ENCODE data around the gene DNMBP.
"Not testable (repeated sequence)": the region's sequence is repeated elsewhere in the genome, so short reads cannot be mapped to it uniquely, and the experiment has no call there.

Gene DNMBP

DNA sequence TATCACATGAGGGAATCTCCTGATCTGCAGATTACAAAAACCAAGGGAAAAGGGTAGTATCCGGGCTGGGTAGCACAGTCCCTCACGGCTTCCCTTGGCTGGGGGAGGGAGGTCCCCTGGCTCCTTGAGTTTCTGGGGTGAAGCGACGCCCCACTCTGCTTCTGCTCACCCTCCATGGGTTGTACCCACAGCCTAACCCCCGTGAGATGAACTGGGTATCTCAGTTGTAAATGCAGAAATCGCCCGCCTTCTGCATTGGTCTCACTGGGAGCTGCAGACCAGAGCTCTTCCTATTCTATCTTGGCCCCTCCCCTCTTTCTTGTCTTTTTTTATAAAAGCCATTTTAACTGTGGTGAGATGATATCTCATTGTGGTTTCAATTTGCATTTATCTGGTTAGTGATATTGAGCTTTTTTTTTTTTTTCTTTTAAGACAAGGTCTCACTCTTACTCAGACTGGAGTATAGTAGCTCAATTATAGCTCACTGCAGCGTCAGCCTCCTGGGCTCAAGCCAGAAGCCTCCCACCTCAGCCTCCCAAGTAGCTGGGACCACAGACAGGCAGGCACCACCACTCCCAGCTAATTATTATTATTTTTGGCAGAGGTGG is 139.5 kb downstream of the DNMBP start:
- no peak overlapping the region for H3K4me3 ChIP-seq (ENCODE audit: low read depth, low read length)

DNA sequence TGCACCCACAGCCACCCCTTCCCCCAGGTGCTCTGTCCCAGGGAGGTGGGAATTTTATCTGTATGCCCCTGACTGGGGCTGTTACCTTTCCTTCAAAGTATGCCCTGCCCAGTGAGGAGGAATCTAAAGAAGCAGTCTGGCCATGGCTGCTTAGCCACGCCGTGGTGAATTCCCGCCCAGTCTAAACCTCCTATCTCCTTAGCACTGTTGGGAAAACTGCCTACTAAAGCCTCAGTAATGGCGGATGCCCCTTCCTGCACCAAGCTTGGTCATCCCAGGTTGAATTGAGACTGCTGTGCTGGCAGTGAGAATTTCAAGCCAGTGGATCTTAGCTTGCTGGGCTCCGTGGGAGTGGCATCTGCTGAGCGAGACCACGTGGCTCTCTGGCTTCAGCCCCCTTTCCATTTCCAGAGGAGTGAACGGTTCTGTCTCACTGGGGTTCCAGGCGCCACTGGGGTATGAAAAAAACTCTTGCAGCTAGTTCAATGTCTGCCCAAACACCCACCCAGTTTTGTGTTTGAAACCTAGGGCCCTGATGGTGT is 140.1 kb downstream of the DNMBP start:
- H3K4me3 ChIP-seq (ENCODE audit: low read depth, low read length) = no peak overlapping the region

DNA sequence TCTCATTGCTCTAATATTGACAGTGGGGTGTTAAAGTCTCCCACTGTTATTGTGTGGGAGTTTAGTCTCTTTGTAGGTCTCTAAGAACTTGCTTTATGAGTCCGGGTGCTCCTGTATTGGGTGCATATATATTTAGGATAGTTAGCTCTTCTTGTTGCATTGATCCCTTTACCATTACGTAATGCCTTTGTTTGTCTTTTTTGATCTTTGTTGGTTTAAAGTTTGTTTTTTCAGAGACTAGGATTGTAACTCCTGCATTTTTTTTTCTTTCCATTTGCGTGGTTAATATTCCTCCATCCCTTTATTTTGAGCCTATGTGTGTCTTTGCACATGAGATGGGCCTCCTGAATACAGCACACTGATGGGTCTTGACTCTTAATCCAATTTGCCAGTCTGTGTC is 142.5 kb downstream of the DNMBP start:
- not testable (repeated sequence) for H3K4me3 ChIP-seq (ENCODE audit: low read depth, low read length)

DNA sequence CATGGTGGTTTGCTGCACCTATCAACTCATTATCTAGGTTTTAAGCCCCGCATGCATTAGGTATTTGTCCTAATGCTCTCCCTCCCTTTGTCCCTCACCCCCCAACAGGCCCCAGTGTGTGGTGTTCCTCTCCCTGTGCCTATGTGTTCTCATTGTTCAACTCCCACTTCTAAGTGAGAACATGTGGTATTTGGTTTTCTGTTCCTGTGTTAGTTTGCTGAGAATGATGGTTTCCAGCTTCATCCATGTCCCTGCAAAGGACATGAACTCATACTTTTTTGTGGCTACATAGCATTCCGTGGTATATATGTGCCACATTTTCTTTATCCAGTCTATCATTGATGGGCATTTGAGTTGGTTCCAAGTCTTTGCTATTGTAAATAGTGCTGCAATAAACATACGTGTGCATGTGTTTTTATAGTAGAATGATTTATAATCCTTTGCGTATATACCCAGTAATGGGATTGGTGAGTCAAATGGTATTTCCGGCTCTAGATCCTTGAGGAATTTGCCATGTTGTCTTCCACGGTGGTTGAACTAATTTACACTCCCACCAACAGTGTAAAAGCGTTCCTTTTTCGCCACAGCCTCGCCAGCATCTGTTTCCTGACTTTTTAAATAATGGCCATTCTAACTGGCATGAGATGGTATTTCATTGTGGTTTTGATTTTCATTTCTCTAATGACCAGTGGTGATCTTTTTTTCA is 146.1 kb downstream of the DNMBP start:
- H3K4me3 ChIP-seq (ENCODE audit: low read depth, low read length) = not testable (repeated sequence)

DNA sequence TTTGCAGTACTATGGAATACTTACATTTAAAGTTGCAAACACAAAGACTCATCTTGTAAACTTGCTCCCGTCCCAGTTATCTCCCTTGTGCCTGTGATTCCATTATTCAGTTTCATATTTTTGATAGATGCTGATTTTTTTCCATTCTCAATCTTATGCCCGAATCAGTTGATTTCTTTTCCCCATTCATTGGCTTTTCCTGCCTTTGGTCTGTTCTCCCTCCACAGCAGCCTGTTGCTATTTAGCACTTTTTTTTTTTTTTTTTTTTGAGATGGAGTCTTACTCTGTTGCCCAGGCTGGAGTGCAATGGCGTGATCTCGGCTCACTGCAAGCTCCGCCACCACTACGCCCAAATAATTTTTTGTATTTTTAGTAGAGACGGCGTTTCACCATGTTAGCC is 149.3 kb downstream of the DNMBP start:
- H3K4me3 ChIP-seq (ENCODE audit: low read depth, low read length) = no peak overlapping the region

DNA sequence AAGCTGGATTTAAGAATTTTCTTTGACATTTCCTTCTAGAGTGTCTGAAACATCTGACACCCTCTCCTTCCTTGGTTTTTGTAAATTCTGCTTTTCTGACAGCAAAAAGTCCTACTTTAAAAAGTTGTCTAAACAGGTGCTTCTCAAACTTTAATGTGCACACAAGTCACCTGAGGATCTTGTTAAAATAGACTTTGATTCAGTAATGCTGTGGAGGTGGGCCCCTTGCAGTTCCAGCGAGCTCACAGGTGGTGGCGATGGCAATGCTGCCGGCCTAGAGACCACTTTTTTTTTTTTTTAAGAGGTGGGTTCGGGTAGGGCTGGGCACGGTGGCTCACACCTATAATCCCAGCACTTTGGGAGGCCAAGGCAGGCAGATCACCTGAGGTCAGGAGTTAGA is 150.2 kb downstream of the DNMBP start:
- no peak overlapping the region for H3K4me3 ChIP-seq (ENCODE audit: low read depth, low read length)

DNA sequence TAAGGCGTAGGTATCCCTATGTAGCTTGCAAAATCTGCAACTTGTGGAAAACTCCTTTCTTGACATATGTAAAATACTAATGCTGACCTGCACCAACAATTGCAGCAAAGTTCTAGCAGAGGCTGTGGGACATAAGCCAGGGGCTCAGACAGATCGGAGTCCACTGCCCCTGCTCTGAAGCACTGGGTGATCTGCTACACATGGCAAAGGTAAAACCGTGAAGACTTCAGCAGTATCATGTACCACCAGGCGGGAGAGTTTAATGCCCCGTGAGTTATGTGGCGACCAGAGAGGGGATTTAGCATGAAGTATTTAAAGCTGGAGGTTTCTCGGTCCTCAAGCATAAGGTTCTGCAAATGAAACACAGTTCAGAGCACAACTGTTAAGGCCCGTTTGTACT is 150.9 kb downstream of the DNMBP start:
- no peak overlapping the region for H3K4me3 ChIP-seq (ENCODE audit: low read depth, low read length)

DNA sequence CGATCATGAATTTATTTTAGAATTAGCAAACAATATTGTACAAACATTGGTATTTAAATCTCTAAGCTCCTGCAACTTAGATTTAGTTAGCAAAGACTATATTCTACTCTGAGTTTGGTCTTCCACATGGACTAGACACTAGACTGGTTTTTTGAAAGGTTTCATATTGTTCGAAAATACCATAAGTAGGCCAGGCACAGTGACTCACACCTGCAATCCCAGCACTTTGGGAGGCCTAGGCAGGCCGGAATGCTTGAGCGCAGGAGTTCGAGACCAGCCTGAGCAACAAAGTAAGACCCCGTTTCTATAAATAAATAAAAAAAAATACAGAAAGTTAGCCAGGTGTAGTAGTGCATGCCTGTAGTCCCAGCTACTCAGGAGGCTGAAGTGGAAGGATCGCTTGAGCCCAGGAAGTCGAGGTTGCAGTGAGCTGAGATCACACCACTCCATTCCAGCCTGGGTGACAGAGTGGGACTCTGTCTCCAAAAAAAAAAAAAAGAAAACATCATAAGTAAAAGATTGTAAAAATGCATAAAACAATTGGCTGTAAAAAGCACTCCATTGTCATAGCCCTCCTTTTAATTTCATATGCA is 154.2 kb downstream of the DNMBP start:
- H3K4me3 ChIP-seq (ENCODE audit: low read depth, low read length) = no peak overlapping the region

DNA sequence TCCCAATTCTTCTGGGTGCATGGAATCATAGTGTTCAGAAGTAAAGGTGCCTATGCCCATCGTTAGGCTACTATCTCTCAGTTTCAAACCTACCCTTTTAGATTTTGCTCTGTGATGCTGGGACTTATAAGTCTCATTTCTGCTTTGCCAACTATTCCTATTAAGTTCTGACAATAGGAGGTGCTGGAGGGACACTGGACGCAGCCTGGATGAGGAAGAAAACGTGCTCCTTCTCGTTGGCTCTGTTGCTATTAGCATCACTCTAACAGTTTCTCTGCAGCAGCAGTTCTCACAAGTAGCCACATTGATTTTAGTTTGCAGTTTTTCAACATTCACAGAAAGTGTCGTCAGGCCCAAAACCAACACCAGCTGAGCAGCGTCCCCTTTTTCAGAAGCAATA is 154.9 kb downstream of the DNMBP start:
- no peak overlapping the region for H3K4me3 ChIP-seq (ENCODE audit: low read depth, low read length)

DNA sequence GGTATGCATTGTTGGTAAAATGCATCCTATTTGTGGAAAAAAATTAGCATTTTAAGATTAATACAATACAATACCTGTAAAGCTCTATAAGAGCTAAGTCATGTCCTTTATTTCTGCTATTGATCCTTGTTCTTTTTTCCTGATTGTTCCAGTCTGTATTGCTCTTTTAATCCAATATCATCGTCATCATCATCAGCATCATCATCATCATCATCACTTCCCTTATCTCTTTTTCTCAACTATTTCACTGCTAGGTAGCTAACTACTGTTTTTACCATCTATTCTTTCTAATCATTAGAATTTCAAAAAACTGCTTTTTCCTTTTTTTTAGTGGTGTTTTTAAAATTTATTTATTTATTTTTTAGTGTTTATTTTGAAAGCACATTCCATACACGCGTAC is 156.1 kb downstream of the DNMBP start:
- no peak overlapping the region for H3K4me3 ChIP-seq (ENCODE audit: low read depth, low read length)

DNA sequence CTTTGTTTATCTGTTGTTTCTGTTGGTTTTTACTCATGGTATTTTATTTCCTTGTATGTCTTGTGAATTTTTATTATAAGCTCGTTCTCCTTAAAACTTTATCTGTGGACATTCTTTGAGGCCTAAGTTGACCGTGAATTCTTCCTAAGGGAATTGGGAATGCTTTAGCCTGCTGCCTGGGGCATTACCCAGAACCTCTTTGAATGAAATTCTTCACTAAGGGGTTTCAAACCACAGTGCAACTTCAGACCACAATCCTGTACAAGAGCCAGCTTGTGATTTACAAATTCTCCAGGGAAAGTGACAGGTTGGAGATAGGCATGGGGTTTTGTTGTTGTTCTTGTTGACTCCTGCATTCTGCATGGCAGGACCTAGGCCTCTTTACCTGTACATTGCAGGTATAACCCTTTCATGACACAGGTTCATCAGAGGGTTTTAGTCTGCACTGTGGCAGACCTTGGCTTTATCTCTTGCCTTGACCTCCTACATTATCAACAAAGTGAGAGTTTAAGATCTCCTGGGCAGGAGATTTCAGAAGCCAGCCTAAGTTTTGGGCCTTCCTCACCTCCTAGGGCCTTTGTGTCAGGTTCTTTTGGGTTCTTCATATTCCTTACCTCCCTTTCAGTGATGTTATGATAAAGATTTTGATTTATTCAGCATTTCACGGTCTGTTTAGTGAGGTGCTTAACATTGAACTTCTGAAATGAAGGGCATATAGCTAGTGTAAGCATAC is 157.1 kb downstream of the DNMBP start:
- no peak overlapping the region for H3K4me3 ChIP-seq (ENCODE audit: low read depth, low read length)

DNA sequence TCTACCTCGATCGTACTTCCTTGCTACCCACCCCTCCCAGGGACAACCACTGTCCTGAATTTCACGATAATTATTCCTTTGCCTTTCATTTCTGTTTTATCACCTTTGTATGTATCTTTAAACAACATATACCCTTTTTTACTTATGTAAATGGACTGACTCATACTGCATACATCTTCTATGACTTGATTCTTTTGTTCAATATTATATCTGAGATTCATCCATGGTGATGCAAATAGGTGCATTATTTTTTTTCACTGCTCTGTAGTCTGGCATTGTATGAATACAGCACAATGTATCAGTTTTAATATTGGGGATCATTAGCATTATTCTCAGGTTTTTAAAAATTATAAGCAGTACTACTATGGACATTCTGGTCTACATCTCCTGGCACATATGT is 157.9 kb downstream of the DNMBP start:
- no peak overlapping the region for H3K4me3 ChIP-seq (ENCODE audit: low read depth, low read length)

DNA sequence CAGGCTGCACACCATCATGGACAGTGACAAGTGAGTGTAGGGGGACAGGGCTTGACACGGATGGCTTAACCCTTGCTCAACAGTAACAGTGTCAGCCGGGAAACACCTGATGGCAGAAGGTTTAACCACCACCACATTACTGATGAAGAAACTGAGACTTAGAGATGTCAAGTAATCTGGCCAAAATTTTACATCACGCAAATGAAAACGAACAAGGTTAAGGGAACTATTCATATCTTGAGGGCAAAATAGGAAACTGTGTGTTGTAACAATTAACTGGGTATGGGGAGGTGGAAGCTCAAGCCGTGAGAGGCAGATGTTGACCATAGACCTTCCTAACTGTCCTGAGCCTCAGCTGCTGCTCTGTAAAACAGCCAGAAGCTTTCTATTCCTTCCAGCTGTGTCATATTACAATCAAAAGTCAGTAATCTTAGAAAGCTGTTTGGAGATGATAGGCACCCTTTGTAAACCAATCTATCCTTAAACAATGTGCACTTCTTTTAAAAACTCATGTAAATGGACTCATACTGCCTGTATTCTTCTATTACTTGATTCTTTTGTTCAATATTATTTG is 158.9 kb downstream of the DNMBP start:
- no peak overlapping the region for H3K4me3 ChIP-seq (ENCODE audit: low read depth, low read length)

DNA sequence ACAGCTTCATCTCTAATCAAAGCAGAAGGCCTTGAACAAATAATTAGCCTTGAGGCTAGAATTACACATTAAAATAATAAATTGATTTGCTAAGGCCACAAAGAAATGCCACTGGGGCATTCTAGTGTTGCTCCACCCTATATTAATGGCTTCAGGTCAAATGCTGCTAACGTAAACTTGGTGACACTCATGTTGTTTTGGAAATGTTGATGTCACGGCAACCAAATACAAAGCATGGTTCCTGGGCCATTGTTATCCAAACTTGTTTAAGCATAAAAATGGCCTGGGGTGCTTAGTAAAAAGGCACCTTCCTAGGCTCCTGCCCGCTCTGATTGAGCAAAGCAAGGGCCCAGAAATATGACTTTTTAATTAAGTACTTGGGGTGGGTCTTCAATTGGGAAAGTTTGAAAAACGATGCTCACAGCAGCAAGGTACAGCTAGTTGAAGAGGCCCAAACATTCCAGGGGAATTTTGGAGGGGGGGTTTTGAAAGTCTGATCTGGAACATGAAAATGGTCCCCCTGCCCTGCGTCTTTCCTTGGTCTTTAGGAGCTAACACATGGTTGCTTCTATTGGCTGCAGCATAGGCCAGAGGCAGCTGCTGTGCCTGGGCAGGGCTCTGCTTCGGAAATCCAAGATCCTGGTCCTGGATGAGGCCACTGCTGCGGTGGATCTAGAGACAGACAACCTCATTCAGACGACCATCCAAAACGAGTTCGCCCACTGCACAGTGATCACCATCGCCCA is 159.6 kb downstream of the DNMBP start:
- no peak overlapping the region for H3K4me3 ChIP-seq (ENCODE audit: low read depth, low read length)

DNA sequence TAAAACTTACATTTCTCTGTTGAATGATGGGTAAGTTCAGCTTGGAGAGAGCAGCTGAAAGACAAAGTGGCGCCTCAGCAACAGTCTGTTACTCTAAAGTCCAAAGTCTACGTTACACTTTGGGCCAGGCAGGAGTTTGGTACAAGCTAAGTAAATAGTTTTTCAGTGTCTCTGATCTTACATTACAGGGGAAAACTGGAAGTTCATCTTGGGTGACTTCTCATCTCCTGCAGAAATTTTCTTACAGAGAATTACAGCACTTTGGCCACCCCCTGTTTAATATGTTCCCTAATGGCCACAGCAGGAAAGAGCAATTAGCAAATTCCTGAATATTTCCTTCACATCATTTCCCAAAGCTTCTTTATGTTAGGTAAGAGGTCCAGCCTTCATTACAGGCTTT is 160.2 kb downstream of the DNMBP start:
- H3K4me3 ChIP-seq (ENCODE audit: low read depth, low read length) = no peak overlapping the region

DNA sequence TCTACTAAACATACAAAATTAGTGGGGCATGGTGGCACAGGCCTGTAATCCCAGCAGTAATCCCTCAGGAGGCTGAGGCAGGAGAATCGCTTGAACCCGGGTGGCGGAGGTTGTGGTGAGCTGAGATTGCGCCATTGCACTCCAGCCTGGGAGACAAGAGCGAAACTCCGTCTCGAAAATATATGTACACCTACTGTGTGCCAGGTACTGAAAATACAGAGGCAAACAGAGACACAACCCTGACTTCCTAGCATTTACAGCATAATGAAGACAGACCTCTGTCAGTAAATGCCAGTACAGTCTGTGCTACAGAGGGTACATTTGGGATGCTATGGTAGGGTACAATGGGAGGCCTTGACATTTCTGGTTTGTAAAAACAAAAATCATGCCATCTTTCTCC is 160.7 kb downstream of the DNMBP start:
- H3K4me3 ChIP-seq (ENCODE audit: low read depth, low read length) = no peak overlapping the region

DNA sequence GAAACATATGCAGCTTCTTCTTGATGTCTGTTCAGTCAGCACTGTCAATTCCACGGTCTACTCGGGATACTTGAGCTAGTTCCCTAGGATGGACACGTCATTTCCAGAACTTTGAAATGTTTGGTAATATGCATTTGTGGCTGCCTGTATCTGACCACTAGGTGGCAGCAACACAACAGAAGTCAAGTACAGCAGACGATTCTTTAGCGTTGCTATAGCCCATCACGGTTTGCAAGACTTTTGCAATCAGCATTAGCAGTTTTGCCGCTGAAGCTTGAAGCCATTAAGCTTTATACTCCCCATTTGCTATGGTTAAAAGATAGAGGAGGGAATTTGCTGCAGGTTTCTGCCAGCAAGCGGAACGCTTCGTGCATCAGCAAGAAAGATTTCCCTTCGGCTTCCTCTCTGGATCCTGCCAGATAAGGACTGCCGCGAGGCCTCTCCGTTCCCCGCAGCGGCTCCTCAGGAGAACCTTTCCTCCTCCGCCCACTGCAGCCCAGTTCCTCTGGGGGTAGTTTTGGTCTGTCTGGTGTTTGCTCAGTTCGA is 163.8 kb downstream of the DNMBP start:
- no peak overlapping the region for H3K4me3 ChIP-seq (ENCODE audit: low read depth, low read length)

DNA sequence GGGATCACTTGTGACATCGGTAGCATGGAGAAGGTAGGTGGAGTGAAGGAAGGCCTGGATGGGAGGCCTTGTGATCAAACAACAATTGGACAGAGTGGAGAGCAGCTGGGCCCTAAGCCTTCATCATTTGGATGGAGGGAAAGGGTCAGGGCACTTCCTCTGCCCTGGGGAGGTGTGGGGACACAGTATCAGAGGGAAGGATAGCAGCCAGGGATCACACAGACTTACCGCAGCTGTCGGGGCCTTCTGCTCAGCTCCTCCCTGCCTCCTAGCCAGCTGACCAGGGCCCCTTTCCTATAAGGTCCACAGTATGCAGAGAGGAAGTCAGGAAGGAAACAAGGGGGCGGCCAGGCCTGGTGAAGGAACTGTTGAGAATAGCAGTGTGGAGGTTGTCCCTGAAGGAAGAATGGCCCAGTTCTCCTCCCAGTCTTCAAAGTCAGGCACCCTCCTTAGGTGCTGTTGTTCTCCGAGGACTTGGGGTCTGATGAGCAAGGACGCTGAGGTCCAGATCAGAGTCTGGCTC is 165.3 kb downstream of the DNMBP start:
- H3K4me3 ChIP-seq (ENCODE audit: low read depth, low read length) = no peak overlapping the region

DNA sequence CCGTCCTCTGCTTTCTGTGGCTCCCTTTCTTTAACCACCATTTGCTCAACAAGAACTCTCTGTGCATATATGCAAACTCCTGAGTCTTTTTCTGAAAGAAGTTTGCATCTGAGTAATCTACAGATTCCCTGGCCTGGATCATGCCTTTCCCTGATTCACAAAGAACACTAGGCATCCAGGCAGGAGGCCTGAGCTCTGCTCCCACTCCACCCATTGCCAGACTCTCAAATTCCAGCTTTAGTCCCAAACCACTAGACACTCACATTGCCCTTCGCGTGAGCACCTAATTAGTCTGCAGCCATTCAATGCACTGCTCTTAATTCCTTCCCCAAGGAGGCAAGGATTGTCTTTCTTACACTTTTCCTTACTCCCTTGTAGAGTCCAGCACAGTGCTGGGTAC is 166.4 kb downstream of the DNMBP start:
- no peak overlapping the region for H3K4me3 ChIP-seq (ENCODE audit: low read depth, low read length)

DNA sequence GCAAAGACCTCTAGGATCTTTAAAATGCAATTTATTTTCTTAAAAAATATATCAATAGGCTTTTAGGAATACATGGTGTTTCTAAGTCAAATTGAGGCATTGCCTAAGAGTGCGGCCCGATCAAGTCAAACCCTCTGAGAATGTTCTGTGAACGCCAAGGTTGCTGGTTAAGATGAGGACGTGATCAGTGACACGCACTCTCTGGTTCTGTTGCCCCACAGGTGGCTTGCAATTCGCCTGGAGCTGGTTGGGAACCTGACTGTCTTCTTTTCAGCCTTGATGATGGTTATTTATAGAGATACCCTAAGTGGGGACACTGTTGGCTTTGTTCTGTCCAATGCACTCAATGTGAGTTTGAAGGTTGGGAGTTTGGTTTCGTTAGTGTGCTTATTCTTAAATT is 168.0 kb downstream of the DNMBP start:
- H3K4me3 ChIP-seq (ENCODE audit: low read depth, low read length) = no peak overlapping the region
